SKM-1 (cell line): Measurements from ENCODE around the gene CCDC12.
A peak's percentile ranks its signal among the peaks of the same experiment; 100 is the strongest.

Experiments used
- DNase-seq: peaks from one replicate; lab custom pipeline; 2025; ENCODE audit not compliant: unreplicated experiment; lab: John Stamatoyannopoulos, UW

Gene CCDC12

DNA sequence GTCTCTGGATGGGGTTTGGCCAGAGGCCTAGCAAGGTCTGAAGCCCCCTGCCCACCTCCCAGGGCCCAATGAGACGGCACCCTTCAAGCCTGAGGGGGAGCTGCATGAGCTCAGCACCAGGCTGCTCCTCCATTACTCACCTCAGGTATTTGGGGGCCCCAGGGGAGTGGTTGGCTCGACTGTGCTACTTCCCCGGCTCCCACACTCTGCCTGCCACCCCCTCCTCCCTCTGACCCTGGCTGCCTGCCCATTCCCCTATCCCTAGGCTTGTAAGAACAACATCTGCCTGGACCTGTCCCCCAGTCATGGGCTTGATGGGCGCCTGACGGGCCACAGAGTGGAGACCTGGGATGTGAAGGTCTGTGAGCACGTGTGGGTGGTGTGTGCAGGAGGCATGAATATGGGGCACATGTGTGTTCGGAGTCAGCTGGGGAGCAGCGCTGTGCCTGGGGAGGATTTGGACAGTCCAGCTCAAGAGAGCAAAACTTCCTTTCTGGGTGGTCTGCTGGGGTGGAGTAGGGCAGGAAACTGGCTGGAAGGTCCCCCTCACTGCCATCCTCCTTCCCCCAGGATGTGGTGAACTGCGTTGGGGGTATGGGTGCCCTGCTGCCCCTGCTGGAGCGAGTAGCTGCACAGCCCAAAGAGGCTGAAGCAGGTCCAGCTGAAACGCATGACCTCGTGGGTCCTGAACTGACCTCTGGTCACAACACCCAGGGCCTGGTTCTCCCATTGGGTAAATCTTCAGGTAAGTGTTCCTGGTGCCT lies 20.3 kb upstream of the CCDC12 start:
- DNase-seq, result no peak

DNA sequence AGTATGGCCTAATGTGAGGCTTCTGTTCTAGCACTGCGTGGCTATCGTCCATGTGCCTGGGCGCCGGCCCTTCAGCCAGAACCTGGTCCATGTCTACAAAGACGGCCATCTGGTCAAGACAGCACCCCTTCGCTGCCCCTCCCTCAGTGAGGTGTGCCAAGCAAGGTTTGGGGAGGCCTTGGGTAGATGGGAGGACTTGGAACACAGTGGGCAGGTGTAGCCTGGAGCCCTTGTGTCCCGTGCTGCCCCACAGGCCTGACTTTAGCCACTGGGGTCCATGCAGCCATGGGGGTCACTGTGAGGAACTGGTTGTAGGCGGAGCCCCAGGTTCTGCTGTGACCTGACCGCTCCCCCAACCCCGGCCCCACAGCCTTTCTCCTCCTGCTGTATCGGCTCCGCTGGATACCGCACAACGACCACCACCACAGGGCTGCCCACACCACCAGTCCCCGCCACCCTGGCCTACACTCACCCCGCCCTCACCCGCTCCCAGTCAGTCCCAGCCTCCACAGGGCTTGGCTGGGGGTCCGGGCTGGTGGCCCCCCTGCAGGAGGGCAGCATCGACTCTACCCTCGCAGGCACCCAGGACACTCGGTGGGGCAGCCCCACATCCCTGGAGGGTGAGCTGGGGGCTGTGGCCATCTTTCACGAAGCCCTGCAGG lies 19.5 kb upstream of the CCDC12 start:
- no peak for DNase-seq

DNA sequence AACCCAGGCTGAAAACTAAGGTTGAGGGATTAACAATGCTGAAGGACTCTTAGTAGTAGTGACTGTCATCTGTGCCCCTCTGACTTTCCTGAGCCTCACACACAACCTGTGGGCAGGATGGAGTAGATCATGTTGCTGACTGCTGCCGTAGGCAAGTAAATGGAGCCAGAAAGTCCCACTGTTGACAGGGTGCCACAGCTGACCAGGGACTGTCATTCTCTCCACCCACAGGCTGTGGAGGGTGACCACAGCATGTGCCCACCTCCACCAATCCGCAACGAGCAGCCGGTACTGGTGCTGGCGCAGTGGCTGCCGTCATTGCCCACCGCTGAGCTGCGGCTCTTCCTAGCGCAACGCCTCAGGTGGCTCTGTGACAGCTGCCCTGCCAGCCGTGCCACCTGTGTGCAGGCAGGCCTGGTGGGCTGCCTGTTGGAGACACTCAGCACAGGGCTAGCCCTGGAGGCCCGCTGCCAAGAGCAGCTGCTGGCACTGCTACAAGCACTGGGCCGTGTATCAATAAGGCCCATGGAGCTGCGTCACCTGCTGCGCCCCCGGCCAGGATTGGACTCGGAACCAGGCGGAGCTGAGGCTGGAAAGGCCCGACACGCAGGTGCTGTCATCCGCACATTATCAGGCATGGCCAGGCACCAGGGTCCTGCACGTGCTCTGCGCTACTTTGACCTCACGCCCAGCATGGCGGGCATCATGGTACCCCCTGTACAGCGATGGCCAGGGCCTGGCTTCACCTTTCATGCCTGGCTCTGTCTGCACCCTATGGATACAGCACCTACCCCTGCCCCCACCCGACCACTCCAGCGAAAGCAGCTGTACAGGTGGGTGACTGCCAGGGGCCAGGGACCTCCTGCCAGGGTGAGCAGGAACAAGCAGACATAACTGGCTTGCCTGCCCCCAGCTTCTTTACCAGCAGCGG lies 18.5 kb upstream of the CCDC12 start:
- DNase-seq, result no peak

DNA sequence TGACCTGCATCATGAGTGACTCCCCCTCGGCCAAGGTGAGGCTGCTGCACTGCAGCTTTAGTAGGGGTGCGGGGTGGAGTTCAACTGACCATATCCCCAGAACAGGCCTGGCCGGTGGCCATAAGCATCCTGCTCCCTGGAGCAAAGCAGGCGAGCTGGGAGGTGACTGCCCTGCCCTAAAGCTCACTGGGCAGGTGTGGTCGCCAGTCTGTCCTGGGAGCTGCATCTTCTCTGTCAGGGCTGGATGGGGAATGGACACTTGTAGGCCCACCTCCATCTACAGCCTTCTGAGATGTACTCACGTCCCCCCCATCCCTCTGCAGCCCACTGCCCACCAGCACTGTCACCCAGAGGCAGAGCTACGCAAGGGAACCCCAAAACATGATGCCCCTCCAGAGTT lies 17.4 kb upstream of the CCDC12 start:
- no peak for DNase-seq

DNA sequence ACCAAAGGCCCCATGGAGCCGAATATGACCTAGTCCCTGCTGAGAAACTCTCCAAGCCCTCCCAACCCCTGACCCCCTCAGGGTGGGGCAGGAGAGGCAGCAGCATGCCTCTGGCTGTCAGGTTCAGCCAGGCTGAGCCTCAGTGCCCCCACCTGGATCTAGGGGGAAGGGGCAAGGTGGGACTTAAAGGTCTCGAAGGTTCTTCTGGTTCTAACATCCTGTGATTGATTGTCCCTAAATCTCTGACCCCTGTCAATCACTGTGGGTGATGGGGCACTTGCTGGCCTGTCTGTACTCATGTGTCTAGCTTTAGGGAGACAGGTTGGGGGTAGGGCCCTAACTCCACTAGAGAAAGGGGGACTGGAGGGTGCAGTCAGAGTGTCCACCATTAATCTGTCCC lies 16.7 kb upstream of the CCDC12 start:
- DNase-seq, result no peak

DNA sequence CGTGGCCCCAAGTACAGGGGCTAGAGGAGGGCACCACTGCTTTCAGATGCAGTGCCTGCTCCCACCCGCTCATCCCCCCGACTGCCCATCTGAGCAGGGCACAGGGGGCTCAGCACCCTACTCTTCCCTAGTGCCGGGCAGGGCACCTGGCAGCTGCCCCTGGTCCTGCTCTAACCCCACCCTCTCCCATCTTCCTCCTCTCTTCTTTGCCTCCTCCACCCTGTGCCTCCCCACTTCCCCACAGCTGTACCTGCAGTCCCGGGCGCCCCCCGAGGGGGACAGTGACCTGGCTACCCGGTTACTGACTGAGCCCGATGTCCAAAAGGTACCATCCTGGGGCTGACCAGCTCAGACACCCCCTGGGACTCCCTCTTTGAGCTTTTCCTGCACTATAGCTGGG lies 15.7 kb upstream of the CCDC12 start:
- DNase-seq, result no peak

DNA sequence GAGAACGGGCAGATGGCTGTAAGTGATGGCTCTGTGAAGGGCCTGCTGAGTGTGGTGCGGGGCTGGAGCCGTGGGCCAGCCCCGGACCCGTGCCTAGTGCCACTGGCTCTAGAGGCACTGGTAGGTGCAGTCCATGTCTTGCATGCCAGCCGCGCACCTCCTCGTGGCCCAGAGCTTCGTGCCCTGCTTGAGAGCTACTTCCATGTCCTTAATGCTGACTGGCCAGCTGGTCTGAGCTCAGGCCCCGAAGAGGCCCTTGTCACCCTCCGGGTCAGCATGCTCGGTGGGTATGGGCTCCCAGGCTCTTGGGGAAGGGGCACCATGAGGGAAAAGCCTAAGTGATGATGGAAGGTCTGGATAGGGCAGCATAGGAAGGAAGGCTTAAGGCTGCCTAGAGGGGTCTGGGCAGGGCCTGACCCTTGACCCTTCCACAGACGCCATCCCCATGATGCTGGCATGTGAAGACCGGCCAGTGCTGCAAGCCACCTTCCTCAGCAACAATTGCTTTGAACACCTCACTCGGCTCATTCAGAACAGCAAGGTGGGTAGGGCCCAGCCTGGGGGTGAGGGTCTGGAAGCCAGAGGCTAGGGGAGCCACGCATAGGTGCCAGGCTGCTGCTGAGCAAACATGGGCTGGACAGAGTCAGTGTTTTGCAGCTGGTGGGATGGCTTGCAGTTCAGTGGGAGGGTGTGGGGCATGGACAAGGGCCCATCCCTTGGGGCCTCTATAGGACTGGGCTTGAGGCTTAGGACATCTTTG lies 15.0 kb upstream of the CCDC12 start:
- no peak for DNase-seq

DNA sequence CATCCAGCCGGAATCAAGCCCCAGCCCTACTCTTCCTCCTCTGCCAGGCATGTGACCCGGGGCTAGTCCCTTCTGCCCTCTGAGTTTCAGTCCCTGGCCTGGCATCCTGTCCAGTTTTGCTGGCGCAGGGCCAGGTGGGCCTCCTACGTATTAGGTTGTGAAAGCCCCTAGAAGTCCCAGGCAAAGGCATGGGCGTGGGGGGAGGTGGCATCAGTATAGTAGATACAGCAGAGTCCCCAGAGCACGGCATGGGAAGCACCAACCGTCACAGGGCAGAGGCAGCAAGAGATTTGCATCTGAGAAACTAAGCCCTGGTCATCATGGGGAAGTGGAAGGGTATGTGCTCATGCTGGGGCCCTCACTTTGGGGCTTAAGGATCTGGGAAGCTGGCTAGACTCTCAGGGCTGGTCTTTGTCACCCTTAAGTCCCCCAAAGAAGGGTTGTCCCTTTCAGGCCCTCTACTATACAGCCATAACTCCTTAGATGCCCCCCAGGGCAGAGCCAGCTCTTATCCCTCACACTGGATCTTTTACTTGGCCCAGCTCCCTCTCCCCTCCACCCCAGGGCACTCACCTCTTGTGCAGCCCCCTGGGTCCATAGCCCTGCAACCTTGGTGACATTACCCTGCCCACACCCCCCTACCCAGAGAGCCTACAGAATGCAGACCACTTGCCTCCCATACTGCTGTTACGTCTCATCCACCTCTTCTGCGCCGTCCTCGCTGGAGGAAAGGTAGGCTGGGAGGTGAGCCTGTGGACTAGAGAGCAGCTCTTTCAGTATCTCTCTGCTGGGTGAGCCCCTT lies 14.2 kb upstream of the CCDC12 start:
- DNase-seq, result no peak

DNA sequence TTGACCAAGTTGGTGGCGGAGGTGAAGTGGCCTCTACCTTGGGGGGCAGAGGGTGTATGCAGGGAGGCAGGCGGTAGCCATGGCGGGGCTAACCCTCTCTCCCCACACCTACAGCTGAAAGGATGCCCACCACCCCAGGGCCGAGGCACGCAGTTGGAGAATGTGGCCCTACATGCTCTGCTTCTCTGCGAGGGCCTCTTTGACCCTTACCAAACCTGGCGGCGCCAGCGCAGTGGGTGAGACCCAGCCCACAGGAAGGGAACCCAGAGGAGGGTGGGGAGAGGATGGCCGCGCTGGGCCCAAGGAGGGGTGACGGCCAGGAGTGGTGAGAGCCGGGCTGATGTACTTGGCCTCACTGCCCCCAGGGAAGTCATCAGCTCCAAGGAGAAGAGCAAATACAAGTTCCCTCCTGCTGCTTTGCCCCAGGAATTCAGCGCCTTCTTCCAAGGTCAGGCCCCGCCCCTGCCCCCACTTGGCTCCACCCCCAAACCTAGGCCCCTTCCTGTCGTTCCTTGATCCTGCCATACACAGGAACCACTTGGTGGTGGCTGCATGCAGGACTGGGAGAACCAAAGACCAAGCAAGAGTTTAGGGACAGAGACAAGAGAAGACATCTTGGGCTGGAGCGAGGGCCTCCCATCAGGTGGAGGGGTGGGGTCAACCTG lies 12.7 kb upstream of the CCDC12 start:
- no peak for DNase-seq

DNA sequence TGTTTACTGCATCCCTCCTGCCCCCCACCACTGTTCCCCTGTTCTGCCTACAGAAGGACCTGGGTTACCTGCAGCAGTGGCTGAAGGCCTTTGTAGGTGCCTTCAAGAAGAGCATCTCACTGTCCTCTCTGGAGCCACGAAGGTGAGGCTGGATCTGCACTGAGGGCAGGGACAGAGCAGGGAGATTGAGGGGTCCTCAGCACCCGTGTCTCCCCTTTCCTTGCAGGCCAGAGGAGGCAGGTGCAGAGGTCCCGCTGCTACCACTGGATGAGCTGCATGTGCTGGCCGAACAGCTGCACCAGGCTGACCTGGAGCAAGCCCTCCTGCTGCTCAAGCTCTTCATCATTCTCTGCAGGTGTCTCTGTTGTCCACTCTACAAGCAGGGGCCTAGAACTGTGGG lies 12.1 kb upstream of the CCDC12 start:
- DNase-seq, result no peak

DNA sequence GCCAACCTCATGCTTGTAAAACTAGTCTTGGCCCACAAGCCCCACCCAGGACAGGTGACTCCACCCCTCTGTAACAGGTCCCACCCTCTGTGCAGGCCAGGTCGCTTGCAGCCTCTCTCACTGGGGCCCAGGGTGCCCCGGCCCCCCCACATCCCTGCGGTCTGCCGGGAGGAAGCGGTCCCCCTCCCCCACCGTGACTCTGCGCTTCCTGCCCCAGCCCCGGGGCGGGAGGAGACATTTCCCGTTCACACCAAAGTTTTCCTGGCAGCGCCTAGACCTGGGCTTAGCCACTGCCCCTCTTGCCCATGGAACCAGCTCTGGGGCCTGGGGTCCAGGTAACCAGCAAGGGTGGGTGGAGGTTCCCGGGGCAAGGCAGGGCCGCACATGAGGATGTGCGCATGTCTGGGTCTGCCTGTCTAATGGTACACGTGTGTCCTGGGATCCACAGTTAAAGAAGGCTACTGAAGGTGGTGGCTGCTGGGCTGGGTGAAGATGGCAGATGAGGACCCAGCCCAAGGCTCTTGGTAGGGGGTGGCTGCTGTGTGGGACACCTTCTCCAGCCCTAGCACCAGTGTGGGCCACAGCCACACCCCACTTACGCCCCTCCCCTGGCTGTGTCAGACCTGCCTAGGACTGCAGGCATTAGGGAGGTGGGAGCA lies 11.3 kb upstream of the CCDC12 start:
- DNase-seq, result peak; percentile 90

DNA sequence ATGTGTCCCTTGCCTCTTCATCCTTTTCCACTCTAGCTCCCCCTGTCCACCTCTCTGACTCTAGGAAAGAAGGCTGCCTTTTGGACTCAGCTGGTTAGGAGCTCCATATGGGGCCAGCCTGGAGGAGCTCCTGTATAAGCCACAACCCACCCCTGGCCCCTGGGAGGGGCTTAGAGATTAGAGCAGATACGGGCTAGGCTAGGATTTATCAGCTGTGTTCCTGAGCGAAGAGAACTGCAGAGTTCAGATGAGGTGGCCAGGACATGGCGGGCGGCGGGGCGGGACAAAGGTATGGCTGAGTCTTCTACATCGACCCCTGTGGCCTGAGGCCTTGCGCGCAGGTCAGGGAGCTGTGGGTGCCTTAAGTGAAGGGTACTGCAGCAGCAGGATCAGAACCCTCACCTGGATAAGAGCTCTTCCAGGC lies 10.8 kb upstream of the CCDC12 start:
- no peak for DNase-seq

DNA sequence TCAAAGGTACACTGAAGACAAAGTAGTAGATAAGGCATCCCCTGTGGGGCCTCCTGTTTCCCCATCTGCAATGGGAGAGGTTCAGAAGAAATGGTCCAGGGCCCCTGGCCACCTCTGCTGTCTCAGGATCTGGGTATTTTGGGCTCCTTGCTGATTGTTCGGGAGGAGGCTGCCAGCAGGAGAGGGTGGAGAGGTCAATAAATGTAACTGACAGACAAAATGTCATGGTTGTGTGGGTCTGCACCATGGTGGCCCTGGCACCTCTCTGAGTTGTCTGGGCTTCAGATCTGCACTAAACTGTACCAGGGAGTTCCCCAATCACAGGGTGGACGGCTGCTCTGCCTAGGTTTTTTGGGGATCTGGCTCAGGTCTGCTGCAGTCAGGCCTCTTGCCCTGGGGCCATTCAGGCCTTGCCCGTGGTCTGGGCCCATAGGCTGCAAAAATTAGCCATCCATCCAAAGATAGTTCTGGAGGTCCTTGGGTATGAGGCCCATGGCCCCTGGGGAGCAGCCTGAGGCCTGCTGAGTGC lies 10.3 kb upstream of the CCDC12 start:
- DNase-seq, result no peak

DNA sequence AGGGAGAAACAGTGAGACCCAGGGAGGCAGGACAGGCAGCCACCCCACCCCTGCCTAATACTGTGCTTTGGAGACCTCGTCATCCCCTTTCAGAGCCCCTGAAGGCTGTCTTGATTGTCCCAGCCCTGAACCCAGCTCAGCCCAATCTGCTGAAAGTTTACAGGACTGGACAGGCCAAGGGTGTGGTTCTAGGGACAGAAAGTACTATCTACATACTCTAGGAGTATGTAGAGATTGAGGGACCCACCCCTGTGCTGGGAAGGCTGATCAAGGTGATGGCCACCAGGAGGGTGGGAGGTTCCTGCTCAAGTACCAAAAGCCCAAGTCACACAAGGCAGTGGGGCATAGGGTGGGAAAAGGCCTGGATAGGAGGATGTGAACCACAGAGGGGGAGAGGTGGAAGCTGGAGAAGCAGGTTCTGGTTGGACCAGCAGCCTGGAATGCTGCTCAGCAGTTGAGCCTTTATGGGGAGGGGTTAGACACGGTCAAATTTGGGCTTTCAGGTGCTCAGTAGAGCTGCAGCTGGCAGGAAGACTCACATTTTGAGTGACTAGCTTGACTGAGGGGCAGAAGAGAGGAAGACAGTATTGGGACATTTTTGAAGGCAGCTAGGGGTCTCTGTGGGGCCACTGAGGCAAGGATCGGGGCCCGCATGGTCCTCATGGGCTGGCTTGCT lies 9.6 kb upstream of the CCDC12 start:
- no peak for DNase-seq

DNA sequence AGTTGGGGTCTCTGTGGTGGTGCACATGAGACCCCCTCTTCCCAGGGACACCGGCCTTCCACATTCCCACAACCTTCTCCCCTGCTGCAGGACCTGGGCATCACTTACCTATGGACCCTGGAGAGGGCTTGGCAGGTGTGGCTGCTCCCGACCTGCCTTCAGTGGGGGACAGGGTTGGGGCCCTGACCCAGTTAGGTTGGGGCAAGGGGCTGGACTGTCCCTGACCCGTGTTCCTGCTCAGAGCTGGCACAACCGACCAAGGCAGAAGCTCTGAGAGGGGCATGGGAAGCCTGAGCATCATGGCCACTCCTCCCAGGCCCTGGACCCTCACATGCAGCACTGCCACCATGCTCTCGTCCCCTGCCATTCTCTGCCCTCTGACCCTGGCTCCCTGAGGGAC lies 9.0 kb upstream of the CCDC12 start:
- DNase-seq, result no peak

DNA sequence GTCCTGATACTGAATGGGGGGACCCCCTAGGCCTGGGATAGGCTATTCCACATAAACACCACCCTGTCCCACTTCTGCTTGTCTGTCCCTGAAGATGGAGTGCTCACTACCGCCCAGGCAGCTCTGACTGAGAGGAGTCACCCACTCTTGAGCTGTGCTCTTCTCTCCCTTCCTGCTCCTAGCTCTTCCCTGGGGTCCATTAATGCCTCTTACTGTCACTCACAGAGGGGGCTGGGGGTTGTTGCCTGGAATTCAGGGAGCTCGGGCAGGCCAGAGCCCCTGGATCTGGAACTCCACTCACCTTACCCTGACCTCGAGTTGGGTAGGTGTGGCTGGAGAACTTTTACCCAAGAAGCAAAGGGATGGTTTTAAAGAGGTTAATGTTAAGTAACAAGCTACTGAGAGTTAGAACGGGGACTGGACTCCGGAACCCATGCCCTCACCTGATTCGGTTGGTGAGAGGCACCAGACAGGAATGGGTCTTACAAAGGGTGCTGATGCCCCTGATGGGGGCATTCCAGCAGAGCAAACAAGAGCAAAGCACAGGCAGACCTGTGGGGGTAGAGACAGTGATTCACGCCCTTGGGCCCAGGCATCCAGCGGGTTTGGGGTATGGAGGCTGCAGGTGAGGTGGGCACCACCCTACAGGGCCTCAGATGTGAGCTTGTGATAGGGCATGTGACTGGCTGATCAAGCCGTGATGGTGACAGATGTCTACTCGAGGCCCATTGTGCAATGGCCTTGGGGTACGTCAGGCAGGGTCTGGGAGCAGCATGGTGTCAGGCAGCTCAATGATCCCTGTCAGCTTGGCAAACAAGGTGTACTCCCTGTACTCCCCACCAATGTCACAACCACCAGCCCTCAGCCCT lies 8.3 kb upstream of the CCDC12 start:
- DNase-seq, result no peak

DNA sequence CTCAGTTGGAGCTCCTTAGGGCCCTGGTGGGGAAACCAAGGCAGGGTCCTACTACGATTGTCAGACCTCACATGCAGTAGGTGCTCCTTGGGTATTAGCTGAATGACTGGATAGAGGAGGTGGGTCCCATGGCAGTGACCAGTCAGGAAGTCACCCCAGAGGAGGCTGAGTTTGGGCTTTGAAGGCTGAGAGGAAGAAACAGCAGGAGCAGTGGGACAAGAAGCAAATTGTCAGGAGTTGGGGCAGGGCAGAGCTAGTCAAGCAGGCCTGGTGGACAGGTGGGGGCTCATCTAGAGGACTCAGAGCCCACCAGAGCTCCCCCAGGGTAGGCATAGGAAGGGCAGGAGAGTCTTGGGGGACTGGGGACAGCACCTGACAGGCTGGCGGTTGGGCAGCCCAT lies 6.0 kb upstream of the CCDC12 start:
- DNase-seq, result no peak
